ENCODE results near the gene PAQR6. TPM values are rescaled to one million over a fixed set of nuclear protein-coding genes. Genes with fewer than 3 reads are reported as not detected.

PAQR6 gene
- total RNA-seq, 1 experiment from 2014 or later = 1.8 TPM

- DNase-seq (ENCODE audit: low read depth) = no peak
Observed at GRCh38 chr1:156195853-156196252, 52.0 kb downstream of the PAQR6 start.

GRCh38 chr1:156194300-156194652, 53.6 kb downstream of the PAQR6 start:
- DNase-seq (ENCODE audit: low read depth) = no peak

GRCh38 chr1:156193488-156194299, 54.2 kb downstream of the PAQR6 start, which contains the start of gene SLC25A44:
Gene SLC25A44, plus strand, starts transcription at chr1:156194104. Its CDS starts 5,744 bp downstream, at chr1:156199848.
- DNase-seq (ENCODE audit: low read depth) = peak; percentile 99

Other genes with a start within 250 kb of the PAQR6 start
- gene SSR2, start 227.1 kb downstream of the PAQR6 start, total RNA-seq (2014; rRNA removed) = 229 and 351 TPM in 2 replicates
- gene UBQLN4, start 194.3 kb downstream of the PAQR6 start, total RNA-seq (2014; rRNA removed) = 34.1 and 37.7 TPM in 2 replicates
- gene LAMTOR2, start 193.3 kb downstream of the PAQR6 start, total RNA-seq (2014; rRNA removed) = 67.3 and 70.9 TPM in 2 replicates
- gene RAB25, start 186.9 kb downstream of the PAQR6 start, total RNA-seq (2014; rRNA removed) = not detected in 2 replicates
- 4.9 and 5.8 TPM in 2 replicates for gene MEX3A, start 165.6 kb downstream of the PAQR6 start, total RNA-seq (2014; rRNA removed)
- 1,371 and 1,475 TPM in 2 replicates for gene LMNA, start 133.3 kb downstream of the PAQR6 start, total RNA-seq (2014; rRNA removed)
- gene SEMA4A, start 94.5 kb downstream of the PAQR6 start, total RNA-seq (2014; rRNA removed) = 0.40 and 0.64 TPM in 2 replicates
- gene SLC25A44, start 54.0 kb downstream of the PAQR6 start, total RNA-seq (2014; rRNA removed) = 11.2 and 15.6 TPM in 2 replicates
- gene PMF1, start 35.0 kb downstream of the PAQR6 start, total RNA-seq (2014; rRNA removed) = 67.2 and 70.1 TPM in 2 replicates
- gene BGLAP, start 5.9 kb downstream of the PAQR6 start, total RNA-seq (2014; rRNA removed) = 2.0 and 4.3 TPM in 2 replicates
- 66.1 and 74.9 TPM in 2 replicates for gene SMG5, start 34.8 kb upstream of the PAQR6 start, total RNA-seq (2014; rRNA removed)
- gene TMEM79, start 36.3 kb upstream of the PAQR6 start, total RNA-seq (2014; rRNA removed) = 2.9 and 3.2 TPM in 2 replicates
- 42.2 and 45.6 TPM in 2 replicates for gene GLMP, start 47.6 kb upstream of the PAQR6 start, total RNA-seq (2014; rRNA removed)
- not detected in 2 replicates for gene VHLL, start 51.3 kb upstream of the PAQR6 start, total RNA-seq (2014; rRNA removed)
- 341 and 346 TPM in 2 replicates for gene CCT3, start 90.2 kb upstream of the PAQR6 start, total RNA-seq (2014; rRNA removed)
- gene TSACC, start 90.5 kb upstream of the PAQR6 start, total RNA-seq (2014; rRNA removed) = not detected in 2 replicates
- gene RHBG, start 121.2 kb upstream of the PAQR6 start, total RNA-seq (2014; rRNA removed) = not detected in 2 replicates